ENCODE measurements around the gene VSTM4.
A peak's percentile ranks its signal among the peaks of the same experiment; 100 is the strongest.

VSTM4 gene

GRCh38 chr10:49007129-49007528 is 108.2 kb downstream of the VSTM4 start:
- no peak for DNase-seq (ENCODE audit: low spot score)

GRCh38 chr10:49005270-49005669 is 110.1 kb downstream of the VSTM4 start:
- no peak for DNase-seq (ENCODE audit: low spot score)

- no peak for DNase-seq (ENCODE audit: low spot score)
These were observed 113.3 kb downstream of the VSTM4 start for GRCh38 chr10:49001870-49002672.

GRCh38 chr10:49001402-49001801 is 113.9 kb downstream of the VSTM4 start:
- DNase-seq (ENCODE audit: low spot score): no peak

GRCh38 chr10:49000437-49001398 is 114.6 kb downstream of the VSTM4 start:
- DNase-seq (ENCODE audit: low spot score): no peak

GRCh38 chr10:48999346-48999745 is 116.0 kb downstream of the VSTM4 start:
- DNase-seq (ENCODE audit: low spot score): no peak

- no peak for DNase-seq (ENCODE audit: low spot score)
These were observed 119.0 kb downstream of the VSTM4 start for GRCh38 chr10:48996329-48996728.

GRCh38 chr10:48993627-48994026 is 121.7 kb downstream of the VSTM4 start:
- DNase-seq (ENCODE audit: low spot score): no peak

GRCh38 chr10:48990226-48990625 is 125.1 kb downstream of the VSTM4 start:
- DNase-seq (ENCODE audit: low spot score): no peak

- DNase-seq (ENCODE audit: low spot score): no peak
These were observed 129.6 kb downstream of the VSTM4 start for GRCh38 chr10:48985621-48986158.

- DNase-seq (ENCODE audit: low spot score): no peak
These were observed 131.5 kb downstream of the VSTM4 start for GRCh38 chr10:48983648-48984351.

- DNase-seq (ENCODE audit: low spot score): no peak
These were observed 132.7 kb downstream of the VSTM4 start for GRCh38 chr10:48982584-48982983.

GRCh38 chr10:48981310-48981907 is 133.9 kb downstream of the VSTM4 start:
- DNase-seq (ENCODE audit: low spot score): peak; percentile 22

GRCh38 chr10:48978318-48978717 is 137.0 kb downstream of the VSTM4 start:
- no peak for DNase-seq (ENCODE audit: low spot score)

GRCh38 chr10:48976196-48976595 is 139.1 kb downstream of the VSTM4 start:
- DNase-seq (ENCODE audit: low spot score): peak; percentile 3

GRCh38 chr10:48974510-48975156 is 140.7 kb downstream of the VSTM4 start:
- no peak for DNase-seq (ENCODE audit: low spot score)

- no peak for DNase-seq (ENCODE audit: low spot score)
These were observed 142.3 kb downstream of the VSTM4 start for GRCh38 chr10:48973065-48973464.

- no peak for DNase-seq (ENCODE audit: low spot score)
These were observed 144.7 kb downstream of the VSTM4 start for GRCh38 chr10:48970654-48971053.

- no peak for DNase-seq (ENCODE audit: low spot score)
These were observed 145.3 kb downstream of the VSTM4 start for GRCh38 chr10:48970046-48970445.

GRCh38 chr10:48968036-48968435 is 147.3 kb downstream of the VSTM4 start:
- no peak for DNase-seq (ENCODE audit: low spot score)

- no peak for DNase-seq (ENCODE audit: low spot score)
These were observed 149.9 kb downstream of the VSTM4 start for GRCh38 chr10:48965460-48965859.

Data from RKO (cell line).